ENCODE measurements around the gene UBE2V1.
A peak's percentile ranks its signal among the peaks of the same experiment; 100 is the strongest.

UBE2V1 gene

DNA sequence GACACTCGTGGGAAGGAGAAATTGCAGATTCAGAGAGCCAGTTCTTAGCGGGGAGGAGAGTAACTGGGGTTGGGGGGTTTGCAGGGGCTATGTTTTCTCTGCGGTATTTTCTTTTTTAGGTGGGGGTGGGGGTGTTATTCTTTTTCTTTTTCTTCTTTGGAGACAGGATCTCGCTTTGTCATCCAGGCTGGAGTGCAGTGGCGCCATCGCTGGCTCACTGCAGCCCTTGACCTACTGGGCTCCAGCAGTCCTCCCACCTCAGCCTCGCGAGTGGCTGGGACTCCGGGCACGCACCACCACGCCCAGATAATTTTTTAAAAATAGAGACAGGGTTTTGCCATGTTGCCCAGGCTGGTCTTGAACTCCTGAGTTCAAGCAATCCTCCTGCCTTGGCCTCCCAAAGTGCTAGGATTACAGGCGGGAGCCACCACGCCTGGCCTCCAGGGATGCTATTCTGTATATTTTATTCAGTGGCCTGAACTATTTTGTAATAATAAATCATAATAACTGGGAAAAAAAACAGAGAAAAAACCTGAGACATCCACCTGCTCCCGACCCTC is 57.3 kb downstream of the UBE2V1 start:
- Histone ChIP-seq H2AK5ac (ENCODE audit: low read depth, low read length) (peak overlapping the region; percentile 15), H3K4me1 (ENCODE audit: control insufficient read depth in 2 of 2, insufficient read depth in 1 of 2, low read depth in 1 of 2, low read length in 2 of 2) (peaks cover 7% of the 10 kb centered on the region in 2 donors), H3K4ac (ENCODE audit: low read length) (no peak overlapping the region), H3K18ac (ENCODE audit: low read length) (no peak overlapping the region), H3K27ac (replicated peaks; ENCODE audit: low read length) (no peak overlapping the region), H2BK12ac (ENCODE audit: low read length) (no peak overlapping the region), H4K91ac (ENCODE audit: low read depth, low read length, poor library complexity) (no peak overlapping the region), H2BK120ac (ENCODE audit: low read depth, low read length) (no peak overlapping the region), H3K23ac (ENCODE audit: low read depth, low read length, poor library complexity) (no peak overlapping the region), H4K8ac (ENCODE audit: low read depth, low read length) (no peak overlapping the region), H2AFZ (ENCODE audit: low read length) (peak overlapping the region; percentile 94), H3K27me3 (ENCODE audit: control insufficient read depth in 3 of 3, insufficient read depth in 3 of 3, low read depth in 1 of 3, low read length in 3 of 3) (no peaks in the 10 kb centered on the region), H3K36me3 (replicated peaks in 1 of 2; ENCODE audit: control insufficient read depth in 2 of 2, insufficient read depth in 2 of 2, low read length in 2 of 2) (no peaks in the 10 kb centered on the region), H2BK15ac (ENCODE audit: low read length) (no peak overlapping the region), H2BK5ac (ENCODE audit: low read length) (no peak overlapping the region), H3K9ac (ENCODE audit: low read depth, low read length, poor library complexity) (no peak overlapping the region), H3K79me1 (ENCODE audit: low read depth, low read length) (peaks cover 1% of the 10 kb centered on the region), H3K14ac (ENCODE audit: low read length) (no peak overlapping the region), H3K4me3 (ENCODE audit: low read length in 2 of 2) (no peak overlapping the region), H3K9me3 (replicated peaks in 1 of 2; ENCODE audit: control insufficient read depth in 2 of 2, insufficient read depth in 1 of 2, low read depth in 1 of 2, low read length in 2 of 2) (no peaks in the 10 kb centered on the region), H3K4me2 (ENCODE audit: insufficient read depth, low read length, poor library complexity, severe bottlenecking) (no peak overlapping the region)
- no CpG with 5 or more reads among the region's 14 CpGs for WGBS, 2 donors (ENCODE audit: extremely low coverage in 2 of 2, insufficient read length in 2 of 2, insufficient replicate concordance in 1 of 2)
- DNase-seq (ENCODE audit: low spot score) = no peak

GRCh38 chr20:50054626-50055511 is 58.1 kb downstream of the UBE2V1 start:
- no CpG with 5 or more reads among the region's 34 CpGs for WGBS, 2 donors (ENCODE audit: extremely low coverage in 2 of 2, insufficient read length in 2 of 2, insufficient replicate concordance in 1 of 2)
- Histone ChIP-seq H3K9me3 (replicated peaks in 1 of 2; ENCODE audit: control insufficient read depth in 2 of 2, insufficient read depth in 1 of 2, low read depth in 1 of 2, low read length in 2 of 2) (no peaks in the 10 kb centered on the region), H3K4me2 (ENCODE audit: insufficient read depth, low read length, poor library complexity, severe bottlenecking) (no peak overlapping the region), H3K4ac (ENCODE audit: low read length) (no peak overlapping the region), H2AFZ (ENCODE audit: low read length) (peak overlapping the region; percentile 94), H2BK5ac (ENCODE audit: low read length) (no peak overlapping the region), H3K4me1 (ENCODE audit: control insufficient read depth in 2 of 2, insufficient read depth in 1 of 2, low read depth in 1 of 2, low read length in 2 of 2) (peaks cover 7% of the 10 kb centered on the region in 2 donors), H3K79me1 (ENCODE audit: low read depth, low read length) (peaks cover 1% of the 10 kb centered on the region), H2BK120ac (ENCODE audit: low read depth, low read length) (no peak overlapping the region), H3K18ac (ENCODE audit: low read length) (peak overlapping the region; percentile 73), H3K23ac (ENCODE audit: low read depth, low read length, poor library complexity) (no peak overlapping the region), H2AK5ac (ENCODE audit: low read depth, low read length) (peak overlapping the region; percentile 97), H3K27me3 (ENCODE audit: control insufficient read depth in 3 of 3, insufficient read depth in 3 of 3, low read depth in 1 of 3, low read length in 3 of 3) (no peaks in the 10 kb centered on the region), H2BK15ac (ENCODE audit: low read length) (peak overlapping the region; percentile 64), H2BK12ac (ENCODE audit: low read length) (peak overlapping the region; percentile 94), H3K27ac (replicated peaks; ENCODE audit: low read length) (no peak overlapping the region), H3K4me3 (ENCODE audit: low read length in 2 of 2) (no peak overlapping the region), H4K8ac (ENCODE audit: low read depth, low read length) (peak overlapping the region; percentile 3), H3K9ac (ENCODE audit: low read depth, low read length, poor library complexity) (peak overlapping the region; percentile 60), H3K36me3 (replicated peaks in 1 of 2; ENCODE audit: control insufficient read depth in 2 of 2, insufficient read depth in 2 of 2, low read length in 2 of 2) (no peaks in the 10 kb centered on the region), H3K14ac (ENCODE audit: low read length) (peak overlapping the region; percentile 71), H4K91ac (ENCODE audit: low read depth, low read length, poor library complexity) (no peak overlapping the region)
- no peak for DNase-seq (ENCODE audit: low spot score)

- Histone ChIP-seq H3K36me3 (replicated peaks in 1 of 2; ENCODE audit: control insufficient read depth in 2 of 2, insufficient read depth in 2 of 2, low read length in 2 of 2) (no peaks in the 10 kb centered on the region), H2BK5ac (ENCODE audit: low read length) (no peak overlapping the region), H3K18ac (ENCODE audit: low read length) (peak overlapping the region; percentile 77), H2BK12ac (ENCODE audit: low read length) (peak overlapping the region; percentile 98), H3K9me3 (replicated peaks in 1 of 2; ENCODE audit: control insufficient read depth in 2 of 2, insufficient read depth in 1 of 2, low read depth in 1 of 2, low read length in 2 of 2) (no peaks in the 10 kb centered on the region), H3K4me2 (ENCODE audit: insufficient read depth, low read length, poor library complexity, severe bottlenecking) (no peak overlapping the region), H3K27ac (replicated peaks; ENCODE audit: low read length) (no peak overlapping the region), H4K8ac (ENCODE audit: low read depth, low read length) (peak overlapping the region; percentile 72), H4K91ac (ENCODE audit: low read depth, low read length, poor library complexity) (no peak overlapping the region), H3K14ac (ENCODE audit: low read length) (peak overlapping the region; percentile 6), H2BK120ac (ENCODE audit: low read depth, low read length) (no peak overlapping the region), H3K23ac (ENCODE audit: low read depth, low read length, poor library complexity) (peak overlapping the region; percentile 2), H3K27me3 (ENCODE audit: control insufficient read depth in 3 of 3, insufficient read depth in 3 of 3, low read depth in 1 of 3, low read length in 3 of 3) (no peaks in the 10 kb centered on the region), H2BK15ac (ENCODE audit: low read length) (peak overlapping the region; percentile 91), H3K4me1 (ENCODE audit: control insufficient read depth in 2 of 2, insufficient read depth in 1 of 2, low read depth in 1 of 2, low read length in 2 of 2) (peaks cover 7% of the 10 kb centered on the region in 2 donors), H3K79me1 (ENCODE audit: low read depth, low read length) (peaks cover 1% of the 10 kb centered on the region), H3K9ac (ENCODE audit: low read depth, low read length, poor library complexity) (no peak overlapping the region), H2AFZ (ENCODE audit: low read length) (no peak overlapping the region), H3K4ac (ENCODE audit: low read length) (peak overlapping the region; percentile 85), H3K4me3 (ENCODE audit: low read length in 2 of 2) (no peak overlapping the region), H2AK5ac (ENCODE audit: low read depth, low read length) (peak overlapping the region; percentile 97)
- no CpG with 5 or more reads among the region's 5 CpGs for WGBS, 2 donors (ENCODE audit: extremely low coverage in 2 of 2, insufficient read length in 2 of 2, insufficient replicate concordance in 1 of 2)
- no peak for DNase-seq (ENCODE audit: low spot score)
These were observed 58.8 kb downstream of the UBE2V1 start for GRCh38 chr20:50054231-50054547.

Measured in neuronal stem cell (in vitro differentiated cells).